ENCODE measurements around the gene PDZD7.

Gene PDZD7

DNA sequence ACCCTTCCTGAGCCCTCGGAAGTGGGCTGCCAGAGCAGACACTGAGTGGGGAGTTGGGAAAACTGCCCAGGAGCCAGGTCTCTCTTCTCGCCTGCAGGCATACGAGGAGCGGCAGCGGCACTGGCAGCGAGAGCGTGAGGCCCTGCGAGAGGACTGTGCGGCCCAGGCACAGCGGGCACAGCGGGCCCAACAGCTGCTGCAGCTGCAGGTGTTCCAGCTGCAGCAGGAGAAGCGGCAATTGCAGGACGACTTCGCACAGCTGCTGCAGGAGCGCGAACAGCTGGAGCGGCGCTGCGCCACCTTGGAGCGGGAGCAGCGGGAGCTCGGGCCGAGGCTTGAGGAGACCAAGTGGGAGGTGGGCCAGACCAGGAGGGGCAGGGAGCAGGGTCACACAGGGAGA is 25.6 kb downstream of the PDZD7 start:
- DNase-seq: no peak

DNA sequence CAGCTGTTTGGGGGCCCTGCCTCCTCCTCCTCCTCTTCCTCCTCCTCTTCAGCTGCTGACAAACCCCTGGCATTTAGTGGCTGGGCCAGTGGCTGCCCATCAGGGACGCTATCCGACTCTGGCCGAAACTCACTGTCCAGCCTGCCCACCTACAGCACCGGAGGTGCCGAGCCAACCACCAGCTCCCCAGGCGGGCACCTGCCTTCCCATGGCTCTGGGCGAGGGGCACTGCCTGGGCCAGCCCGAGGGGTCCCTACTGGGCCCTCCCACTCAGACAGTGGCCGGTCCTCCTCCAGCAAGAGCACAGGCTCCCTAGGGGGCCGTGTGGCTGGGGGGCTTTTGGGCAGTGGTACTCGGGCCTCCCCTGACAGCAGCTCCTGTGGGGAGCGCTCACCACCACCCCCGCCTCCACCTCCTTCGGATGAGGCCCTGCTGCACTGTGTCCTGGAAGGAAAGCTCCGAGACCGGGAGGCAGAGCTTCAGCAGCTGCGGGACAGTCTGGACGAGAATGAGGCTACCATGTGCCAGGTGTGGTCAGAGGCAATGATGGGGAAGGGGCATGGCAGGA is 27.2 kb downstream of the PDZD7 start:
- DNase-seq: no peak

DNA sequence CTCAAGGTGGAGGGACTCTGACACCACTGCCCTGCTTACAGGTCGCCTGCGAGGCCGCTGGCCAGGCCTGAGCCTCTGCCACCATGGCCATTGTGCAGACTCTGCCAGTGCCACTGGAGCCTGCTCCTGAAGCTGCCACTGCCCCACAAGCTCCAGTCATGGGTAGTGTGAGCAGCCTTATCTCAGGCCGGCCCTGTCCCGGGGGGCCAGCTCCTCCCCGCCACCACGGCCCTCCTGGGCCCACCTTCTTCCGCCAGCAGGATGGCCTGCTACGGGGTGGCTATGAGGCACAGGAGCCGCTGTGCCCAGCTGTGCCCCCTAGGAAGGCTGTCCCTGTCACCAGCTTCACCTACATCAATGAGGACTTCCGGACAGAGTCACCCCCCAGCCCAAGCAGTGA is 28.5 kb downstream of the PDZD7 start:
- no peak for DNase-seq

DNA sequence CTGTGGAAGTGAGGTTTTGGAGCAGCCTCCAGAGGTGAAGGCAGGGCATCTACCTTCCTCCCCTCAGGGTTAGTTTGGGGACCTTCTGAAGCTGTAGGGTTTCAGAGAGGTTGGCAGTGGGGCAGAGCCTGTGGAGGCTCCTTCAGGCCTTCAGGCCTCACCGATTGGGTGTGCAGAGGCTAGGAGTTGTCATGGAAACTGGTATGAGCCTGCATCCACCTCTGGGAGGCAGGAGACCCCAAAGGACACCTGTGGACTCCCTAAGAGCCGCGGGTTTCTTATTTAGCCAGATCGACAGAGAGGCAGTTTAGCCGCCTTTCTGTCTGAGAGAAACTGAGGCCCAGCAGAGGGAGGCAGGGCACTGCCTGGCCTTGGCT is 29.3 kb downstream of the PDZD7 start:
- DNase-seq: peak in 1 of 56 donors; percentile 15

DNA sequence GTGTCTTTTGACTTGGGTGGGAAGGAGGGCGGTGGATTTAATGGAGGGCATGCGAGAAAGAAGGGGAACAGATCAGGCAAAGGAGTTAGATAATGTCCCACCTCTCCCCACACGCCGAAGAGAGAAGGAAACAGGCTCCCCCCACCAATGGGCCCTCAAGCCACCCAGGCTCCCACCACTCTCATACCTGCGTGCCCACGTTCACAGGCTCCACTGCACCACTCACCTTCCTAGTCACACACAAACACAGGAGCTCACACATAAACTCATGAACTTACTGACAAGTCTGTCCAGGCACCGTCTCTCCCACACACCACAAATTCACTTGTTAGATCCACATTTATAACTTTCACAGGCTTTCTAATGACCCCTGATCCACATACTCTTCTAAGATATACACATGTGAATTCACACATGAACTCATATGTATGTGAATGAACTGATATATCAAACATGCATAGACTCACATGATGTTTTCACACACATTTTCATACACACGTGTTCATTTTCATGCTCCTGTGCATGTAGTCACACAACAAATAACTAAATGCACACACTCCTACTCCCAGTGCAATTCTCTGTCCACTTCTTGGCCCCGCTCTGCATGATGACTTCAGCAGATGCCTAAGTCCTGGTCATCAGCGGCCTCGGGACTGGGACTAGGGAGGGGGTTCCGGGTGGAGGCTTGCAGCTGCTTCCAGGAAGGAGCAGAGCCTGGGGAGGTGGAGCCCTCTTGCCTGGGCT is 29.8 kb downstream of the PDZD7 start:
- DNase-seq: peak in 48 of 56 donors; percentile 11 to 85 (median 61)

DNA sequence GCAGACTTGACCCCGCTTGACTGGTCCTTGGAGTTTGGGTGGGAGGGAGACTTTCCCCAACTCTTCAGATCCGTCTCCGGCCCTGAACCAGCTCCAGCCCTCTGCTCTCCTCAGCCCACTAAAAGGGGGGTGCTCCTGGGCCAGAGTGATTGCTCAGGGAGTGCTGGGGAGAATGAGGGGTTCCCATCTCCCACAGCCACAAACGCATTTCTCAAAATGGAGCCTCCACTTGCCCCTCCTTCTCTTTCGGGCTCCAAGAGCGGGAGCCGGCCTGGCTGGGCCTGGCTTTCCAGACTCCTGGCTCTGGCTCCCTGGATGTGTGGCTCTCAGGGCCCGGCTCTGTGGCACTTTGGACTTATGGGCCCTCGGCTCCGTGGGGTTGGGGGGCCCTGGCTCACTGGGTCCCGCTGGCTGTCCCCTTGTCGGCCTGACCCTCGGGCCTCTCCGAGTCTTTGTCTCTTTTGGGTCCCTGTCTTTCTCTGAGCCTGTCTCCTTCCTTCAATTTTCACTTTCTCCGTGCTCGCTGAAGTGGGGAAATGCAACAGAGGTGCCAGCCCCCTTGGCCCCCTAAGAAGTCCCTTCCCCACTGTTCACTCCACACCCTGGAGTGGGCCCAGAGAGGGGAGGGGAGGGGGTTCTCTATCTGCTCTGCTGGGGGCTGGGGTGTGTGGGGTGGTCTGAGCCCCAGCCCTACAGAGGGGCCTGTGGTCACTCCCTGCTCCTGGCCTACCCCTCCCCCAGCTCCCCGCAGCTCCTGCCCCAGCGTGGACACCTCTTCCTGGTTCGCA is 30.6 kb downstream of the PDZD7 start:
- DNase-seq: peak in 20 of 56 donors; percentile 22 to 70 (median 49)

DNA sequence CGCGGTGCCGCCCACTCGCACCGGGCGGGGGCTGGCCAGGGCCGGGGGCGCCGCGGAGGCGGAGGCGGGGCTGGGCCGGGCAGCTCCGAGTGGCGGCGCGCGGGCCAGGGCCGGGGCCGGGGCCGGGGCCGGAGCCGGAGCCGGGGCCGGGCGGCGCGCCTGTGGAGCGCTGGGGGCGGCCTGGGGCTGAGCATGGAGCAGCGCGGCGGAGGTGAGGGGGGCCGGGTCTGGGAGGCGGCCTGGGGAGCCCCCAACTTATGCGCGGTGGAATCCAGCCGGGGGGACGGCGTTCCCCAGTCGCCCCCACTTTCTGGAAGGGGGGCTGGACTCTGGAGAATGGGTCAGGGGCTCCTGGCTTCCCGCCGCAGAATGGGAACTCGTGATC is 31.2 kb downstream of the PDZD7 start, which contains the start of gene LZTS2:
LZTS2 (plus strand) TSS at position 67 of the 385 bp plus-strand sequence. CDS start 2,731 bp downstream, outside the sequence.
- DNase-seq: peak in 8 of 56 donors; percentile 56 to 79 (median 63)

DNA sequence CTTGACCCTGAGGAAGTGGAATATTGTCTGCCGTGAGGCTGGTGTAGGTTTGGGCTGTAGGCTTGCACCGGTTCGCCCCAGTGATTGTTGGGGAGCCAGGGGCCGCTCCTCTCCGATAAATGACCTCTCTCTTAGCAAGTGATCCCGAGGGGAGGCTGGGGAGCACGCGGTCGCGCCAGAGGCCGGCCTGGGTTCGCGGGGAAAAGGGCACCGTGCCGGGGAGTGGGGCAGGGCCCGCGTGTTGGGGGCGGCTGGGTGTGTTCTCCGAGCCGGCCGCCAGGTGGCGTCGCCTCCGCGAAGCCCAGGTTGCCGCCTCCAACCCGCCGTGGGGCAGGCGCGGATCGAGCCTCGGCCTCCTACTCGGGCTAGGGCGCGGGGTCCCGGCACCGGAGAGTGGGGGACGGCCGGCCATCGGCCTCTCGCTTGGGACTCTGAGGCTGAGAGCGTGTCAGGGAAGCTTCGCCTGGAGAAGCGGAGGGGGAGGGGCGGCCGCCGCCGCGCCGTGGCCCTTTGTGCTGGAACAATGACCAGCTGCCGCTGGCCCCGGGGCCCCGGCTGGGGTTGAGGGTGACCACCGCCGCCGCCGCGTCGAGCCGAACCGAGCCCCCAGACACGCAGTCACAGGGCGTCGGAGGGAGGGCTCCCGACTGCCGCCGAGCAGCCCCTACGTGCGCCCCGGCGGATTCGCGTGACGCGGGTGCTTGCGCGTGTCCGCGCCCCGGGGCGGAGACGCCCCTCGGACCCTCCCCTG is 31.8 kb downstream of the PDZD7 start:
- peak in 51 of 56 donors; percentile 44 to 90 (median 75) for DNase-seq

DNA sequence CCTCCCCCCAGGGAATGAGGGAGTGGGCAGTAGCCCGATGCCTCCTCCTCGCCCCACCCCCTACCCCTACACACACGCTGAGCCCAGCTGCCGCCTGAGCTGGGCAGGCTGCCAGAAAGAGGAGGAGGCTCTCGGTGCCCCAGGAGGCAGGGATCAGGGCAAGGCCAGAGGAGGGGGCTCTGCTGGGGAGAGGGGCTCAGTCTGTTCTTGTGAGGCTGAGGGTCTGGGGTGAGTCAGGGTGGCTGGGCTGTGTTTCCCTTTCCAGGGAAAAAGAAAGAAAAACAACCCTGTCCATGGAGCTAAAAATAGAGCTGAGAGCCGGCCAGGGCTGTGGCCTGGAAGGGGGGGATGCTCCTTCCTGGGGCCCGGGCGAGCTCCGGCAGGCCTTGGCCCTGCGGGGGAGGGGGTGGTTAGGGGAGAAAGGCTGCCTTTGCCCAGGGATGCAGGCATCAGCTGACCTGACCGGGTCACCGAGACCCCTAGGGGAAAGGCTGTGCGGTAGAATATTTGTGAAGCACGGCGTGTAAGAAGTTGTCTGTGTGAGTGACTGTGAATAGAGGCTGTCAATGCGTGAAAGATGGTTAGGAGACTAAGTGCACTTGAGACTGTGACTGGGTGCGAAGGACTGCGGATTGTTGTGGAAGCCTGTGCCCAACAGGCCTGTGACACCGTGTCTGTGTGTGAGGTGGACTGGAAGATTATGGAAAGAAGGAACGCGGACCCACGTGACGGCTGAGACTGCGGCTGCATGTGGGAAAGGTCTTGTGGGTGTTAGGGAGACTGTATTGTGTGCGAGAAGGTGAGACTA is 32.5 kb downstream of the PDZD7 start:
- peak; percentile 62 to 93 (median 85) for DNase-seq

DNA sequence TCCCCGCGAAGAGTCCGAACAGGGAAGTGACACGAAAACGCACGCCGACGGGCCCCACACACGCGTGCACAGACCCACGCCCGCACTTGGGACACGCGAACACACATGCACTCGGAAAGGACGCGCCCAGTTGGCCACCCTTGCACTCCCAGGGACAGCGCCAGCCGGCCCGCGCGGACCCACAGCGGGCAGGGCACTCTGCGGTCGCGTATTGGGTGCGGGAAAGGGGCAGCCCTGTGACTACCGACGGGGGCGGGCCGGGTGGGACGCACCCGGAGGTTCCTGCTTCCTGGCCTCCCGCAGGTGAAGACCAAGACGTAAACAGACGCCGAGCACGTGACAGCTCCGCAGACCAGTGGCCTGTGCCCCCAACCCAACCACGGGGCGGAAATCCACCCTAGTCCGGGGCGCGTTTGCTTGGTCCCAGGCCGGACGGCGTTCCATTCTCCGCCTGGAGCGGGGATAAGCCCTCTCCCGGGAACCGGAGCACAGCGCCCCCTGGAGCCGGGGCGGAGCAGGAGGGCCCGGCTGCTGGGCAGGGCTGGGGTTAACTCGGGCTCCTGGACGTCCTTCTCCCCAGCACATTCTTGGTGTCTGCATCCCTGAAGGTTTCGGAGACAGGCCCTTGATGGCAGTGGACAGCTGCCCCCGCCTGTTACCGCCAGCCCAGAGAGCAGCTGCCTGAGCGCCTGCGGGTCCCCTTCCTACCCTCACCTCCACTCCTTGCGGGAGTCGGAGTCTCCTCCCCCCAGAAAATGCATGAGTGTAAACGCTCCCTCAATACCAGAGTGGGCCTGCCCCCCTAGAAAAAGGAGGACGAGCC is 33.4 kb downstream of the PDZD7 start:
- peak in 40 of 56 donors; percentile 37 to 89 (median 72) for DNase-seq

DNA sequence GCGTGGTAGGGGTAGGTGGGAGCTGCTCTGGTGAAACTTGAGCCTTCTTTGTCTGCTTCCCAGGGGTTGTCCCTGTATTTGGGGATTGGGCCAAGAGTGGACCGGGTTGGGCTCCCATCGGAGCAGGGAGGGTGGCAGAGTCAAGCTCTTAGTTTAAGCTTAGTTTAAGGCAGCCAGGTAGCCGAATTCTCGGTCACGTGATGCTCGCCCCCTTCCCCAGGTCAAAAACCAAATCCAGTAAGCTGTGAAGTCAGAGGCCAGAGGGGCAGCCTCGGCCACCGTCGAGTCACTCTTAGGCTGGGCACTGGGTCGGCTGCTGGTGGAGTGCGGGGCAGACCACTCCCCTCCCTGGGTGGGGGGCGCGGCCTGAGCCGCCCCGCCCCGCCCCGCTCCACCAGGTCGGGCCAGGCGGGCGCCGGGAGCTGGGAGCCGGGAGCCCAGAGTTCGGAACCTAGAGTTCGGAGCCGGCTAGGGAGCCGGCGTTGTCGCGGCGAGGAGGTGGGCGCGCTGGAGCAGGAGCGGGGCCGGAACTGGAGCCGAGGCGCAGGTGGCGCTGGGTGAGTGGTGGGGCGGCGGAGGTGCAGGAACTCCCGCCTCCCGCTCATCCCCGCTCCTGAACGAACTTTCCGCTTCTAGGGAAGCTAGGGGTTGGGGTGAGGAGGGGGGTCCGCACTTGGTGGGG is 34.1 kb downstream of the PDZD7 start:
- peak in 3 of 56 donors; percentile 19 to 54 (median 51) for DNase-seq

DNA sequence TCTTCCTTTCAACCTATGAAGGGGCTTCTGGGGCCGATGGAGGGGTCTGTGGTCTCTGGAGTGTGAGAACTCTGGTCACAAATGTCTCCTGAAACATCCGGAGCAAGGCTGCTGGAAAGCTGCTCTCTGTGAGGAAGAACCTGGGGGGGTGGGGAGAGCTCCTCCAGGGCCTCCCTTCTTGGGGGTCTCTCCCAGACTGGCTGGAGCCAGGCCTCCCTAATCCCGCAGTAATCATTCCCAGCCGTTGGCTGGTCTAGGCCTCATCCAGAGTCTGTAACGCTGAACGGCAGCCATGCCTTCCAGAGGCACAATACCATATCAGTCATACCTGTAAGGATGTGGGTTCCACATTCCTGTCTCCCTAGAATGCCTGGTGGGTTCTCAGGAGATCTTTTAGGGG is 35.7 kb downstream of the PDZD7 start:
- no peak for DNase-seq

DNA sequence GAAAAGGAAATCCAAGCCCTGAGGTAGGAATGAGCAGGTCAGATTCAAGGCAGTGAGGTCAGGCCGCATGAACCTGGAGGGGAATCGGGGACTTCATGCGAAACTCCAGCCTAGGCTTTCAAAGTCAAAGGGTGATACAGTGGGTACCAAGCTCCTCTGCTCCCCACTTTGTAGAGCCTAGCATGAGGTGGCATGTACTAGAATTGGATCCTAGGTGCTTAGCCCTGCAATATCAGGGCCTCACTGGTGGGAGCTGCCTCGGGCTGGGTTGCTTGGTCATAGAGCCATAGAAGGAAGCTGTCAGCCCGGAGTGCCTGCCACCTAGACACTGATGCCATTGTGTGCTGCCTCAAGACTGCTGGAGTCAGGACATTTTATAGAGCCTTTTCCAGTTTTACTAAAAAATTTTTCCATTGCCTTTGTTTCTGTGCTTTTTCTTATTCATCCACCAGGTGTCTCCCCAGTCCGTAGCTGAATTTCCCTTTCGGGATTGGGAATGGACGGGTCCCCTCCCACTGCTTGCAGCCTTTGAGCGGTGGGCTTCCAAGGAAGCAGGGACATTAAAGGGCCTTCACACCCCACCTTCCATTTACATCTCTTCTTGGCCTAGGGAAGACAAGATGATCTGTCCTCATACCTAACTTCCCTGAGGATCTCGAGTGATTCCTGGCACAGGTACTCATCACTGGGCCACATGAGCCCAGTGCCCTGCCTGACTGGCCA is 36.8 kb downstream of the PDZD7 start:
- peak in 27 of 56 donors; percentile 11 to 69 (median 42) for DNase-seq

DNA sequence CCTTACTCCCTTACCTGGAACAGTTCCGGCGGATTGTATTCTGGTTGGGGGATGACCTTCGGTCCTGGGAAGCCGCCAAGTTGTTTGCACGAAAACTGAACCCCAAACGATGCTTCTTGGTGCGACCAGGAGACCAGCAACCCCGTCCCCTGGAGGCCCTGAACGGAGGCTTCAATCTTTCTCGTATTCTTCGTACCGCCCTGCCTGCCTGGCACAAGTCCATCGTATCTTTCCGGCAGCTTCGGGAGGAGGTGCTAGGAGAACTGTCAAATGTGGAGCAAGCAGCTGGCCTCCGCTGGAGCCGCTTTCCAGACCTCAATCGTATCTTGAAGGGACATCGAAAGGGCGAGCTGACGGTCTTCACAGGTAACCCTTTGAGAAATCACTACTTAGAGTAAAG is 41.8 kb downstream of the PDZD7 start:
- no peak for DNase-seq

DNA sequence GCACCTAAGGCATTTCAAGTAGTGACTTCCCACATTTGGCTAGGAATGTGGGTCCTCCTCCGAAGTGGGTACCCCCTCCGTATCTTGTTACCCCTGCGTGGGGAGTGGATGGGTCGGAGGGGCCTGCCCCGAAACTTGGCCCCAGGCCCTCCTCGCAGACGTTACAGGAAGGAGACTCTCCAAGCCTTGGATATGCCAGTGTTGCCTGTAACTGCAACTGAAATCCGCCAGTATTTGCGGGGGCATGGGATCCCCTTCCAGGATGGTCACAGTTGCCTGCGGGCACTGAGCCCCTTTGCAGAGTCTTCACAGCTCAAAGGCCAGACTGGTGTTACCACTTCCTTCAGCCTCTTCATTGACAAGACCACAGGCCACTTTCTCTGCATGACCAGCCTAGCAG is 42.8 kb downstream of the PDZD7 start:
- no peak for DNase-seq

DNA sequence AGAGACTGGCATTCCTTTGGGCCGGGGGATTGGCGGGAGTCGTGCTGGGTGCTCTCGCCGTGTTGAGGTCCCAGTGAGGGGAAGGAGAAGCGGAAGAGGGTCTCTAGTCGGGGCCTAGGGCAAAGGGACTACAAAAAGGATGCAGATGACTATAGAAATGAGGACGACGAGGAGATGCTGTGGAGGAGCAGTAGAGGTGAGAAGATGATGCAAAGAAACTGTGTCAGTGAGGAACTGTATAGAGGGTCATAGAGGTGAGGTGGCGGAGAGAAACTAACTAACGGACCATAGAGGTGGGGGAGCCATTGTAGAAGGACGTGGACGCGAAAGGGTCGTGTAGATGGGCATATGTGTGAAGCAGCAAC is 43.3 kb downstream of the PDZD7 start:
- no peak for DNase-seq

DNA sequence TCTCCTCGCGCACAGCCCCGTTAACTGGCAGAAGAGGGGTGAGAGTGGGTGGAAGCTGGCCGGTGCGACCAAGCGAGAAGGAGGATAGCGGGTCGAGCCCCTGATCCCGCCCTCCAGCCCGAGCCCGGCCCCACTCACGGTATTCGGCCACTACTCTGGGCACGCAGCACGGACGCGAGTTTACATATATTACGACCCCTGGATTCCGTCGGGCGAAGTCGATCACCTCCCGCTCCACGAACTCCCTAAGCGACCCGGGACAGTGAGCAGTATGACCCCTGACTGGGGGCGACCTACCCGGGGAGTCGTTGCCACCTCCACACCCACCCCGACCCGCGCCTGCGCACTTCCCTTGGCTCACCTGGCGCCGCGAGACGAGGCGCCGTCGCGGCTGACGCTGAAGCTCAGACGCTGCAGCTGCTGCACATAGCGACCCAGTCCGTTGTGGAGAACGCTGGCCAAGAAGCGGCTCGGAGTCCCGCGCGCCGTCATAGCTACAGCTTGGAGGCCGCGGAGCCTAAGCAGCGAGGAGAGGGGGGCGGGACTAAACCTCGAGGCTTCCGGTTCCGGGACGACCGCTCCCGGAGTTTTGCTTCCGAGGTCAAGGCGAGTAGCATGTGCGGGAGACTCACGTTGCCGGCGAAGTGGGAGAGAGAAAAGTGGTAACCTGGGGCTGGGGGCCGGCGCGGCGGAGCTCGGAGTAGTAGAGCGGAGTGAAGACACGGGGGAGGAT is 43.8 kb downstream of the PDZD7 start, which contains the start of the genes MRPL43 and TWNK:
MRPL43 (minus strand) TSS at position 546 of the 733 bp plus-strand sequence; CDS start at position 492, 54 bp downstream.
TWNK (plus strand) TSS at position 592 of the 733 bp plus-strand sequence. CDS start 668 bp downstream, outside the sequence.
- DNase-seq: peak; percentile 42 to 92 (median 80)
